ENCODE measurements around the gene CALN1. TPM values are rescaled to one million over a fixed set of nuclear protein-coding genes. Genes with fewer than 3 reads are reported as not detected.

Gene CALN1
- total RNA-seq, 1 experiment from 2014 or later = not detected

GRCh38 chr7:72403458-72404076 is 8.6 kb downstream of the CALN1 start:
- Mint-ChIP-seq H3K9me3 (ENCODE audit: unreplicated experiment) (peaks cover 8% of the 10 kb centered on the region), H3K27me3 (ENCODE audit: insufficient read depth, unreplicated experiment) (peaks cover 4% of the 10 kb centered on the region), H3K4me1 (ENCODE audit: low read depth, unreplicated experiment) (peaks cover 7% of the 10 kb centered on the region), H3K36me3 (ENCODE audit: insufficient read depth, unreplicated experiment) (no peaks in the 10 kb centered on the region), H3K4me3 (ENCODE audit: unreplicated experiment) (no peak overlapping the region), H3K27ac (ENCODE audit: unreplicated experiment) (no peak overlapping the region)
- intact Hi-C loops (cut with micrococcal nuclease; ENCODE audit: unreplicated experiment) = no loop called here
- no TSS peak for BruUV-seq (replicated peaks)
- ChIA-PET POLR2A (no interaction called here), CTCF (no interaction called here)
- Histone ChIP-seq H3K36me3 (ENCODE audit: control insufficient read depth, insufficient read depth, low read length) (no peaks in the 10 kb centered on the region), H3K27me3 (replicated peaks; ENCODE audit: control insufficient read depth, insufficient read depth, low read length) (no peaks in the 10 kb centered on the region), H3K4me1 (no peaks in the 10 kb centered on the region), H3K4me3 (ENCODE audit: low read depth, low read length) (no peak overlapping the region), H3K9me3 (no peaks in the 10 kb centered on the region)
- no peak for TF ChIP-seq CTCF (IDR thresholded peaks at IDR 0.05; ENCODE audit: insufficient read depth in 1 of 2, low read depth in 1 of 2, low read length in 1 of 2, severe bottlenecking in 1 of 2, unreplicated experiment in 1 of 2)
- DNase-seq = no peak

DNA sequence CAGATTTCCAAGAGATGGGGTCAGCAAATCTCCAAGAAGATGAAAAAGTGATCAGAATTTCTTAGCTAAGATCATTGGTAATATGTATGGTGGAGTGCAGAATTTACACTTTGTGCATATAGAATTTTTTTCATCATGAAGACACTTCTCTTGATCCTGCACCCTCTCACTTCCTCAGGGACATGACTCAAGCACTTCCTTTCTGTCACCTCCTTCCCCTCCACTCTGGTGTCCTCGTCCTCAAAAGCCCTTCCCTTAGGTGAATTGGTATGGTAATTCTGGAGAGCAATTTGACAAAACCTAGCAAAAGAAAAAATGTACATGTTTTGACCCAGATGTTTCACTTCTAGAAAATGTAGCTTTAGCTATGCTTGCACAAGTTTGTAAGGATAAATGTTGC is 18.1 kb downstream of the CALN1 start:
- H3K36me3 Mint-ChIP-seq (ENCODE audit: insufficient read depth, unreplicated experiment) = no peaks in the 10 kb centered on the region
- Histone ChIP-seq H3K4me1 (no peaks in the 10 kb centered on the region), H3K9me3 (no peaks in the 10 kb centered on the region), H3K27me3 (replicated peaks; ENCODE audit: control insufficient read depth, insufficient read depth, low read length) (no peaks in the 10 kb centered on the region; the same call in 1 of the 2 replicates), H3K36me3 (ENCODE audit: control insufficient read depth, insufficient read depth, low read length) (no peaks in the 10 kb centered on the region), H3K4me3 (ENCODE audit: low read depth, low read length) (no peak overlapping the region)
- BruUV-seq (replicated peaks) = no TSS peak
- no peaks in the 10 kb centered on the region for H3K9me3 Mint-ChIP-seq (ENCODE audit: unreplicated experiment)
- TF ChIP-seq CTCF (IDR thresholded peaks at IDR 0.05; ENCODE audit: insufficient read depth in 1 of 2, low read depth in 1 of 2, low read length in 1 of 2, severe bottlenecking in 1 of 2, unreplicated experiment in 1 of 2) = no peak
- no peaks in the 10 kb centered on the region for H3K4me1 Mint-ChIP-seq (ENCODE audit: low read depth, unreplicated experiment)
- intact Hi-C loops (cut with micrococcal nuclease; ENCODE audit: unreplicated experiment) = no loop called here
- CTCF ChIA-PET = no interaction called here
- POLR2A ChIA-PET = no interaction called here
- no peak for DNase-seq
- no peak overlapping the region for H3K27ac Mint-ChIP-seq (ENCODE audit: unreplicated experiment)
- no peak overlapping the region for H3K4me3 Mint-ChIP-seq (ENCODE audit: unreplicated experiment)
- peaks cover 14% of the 10 kb centered on the region for H3K27me3 Mint-ChIP-seq (ENCODE audit: insufficient read depth, unreplicated experiment)

DNA sequence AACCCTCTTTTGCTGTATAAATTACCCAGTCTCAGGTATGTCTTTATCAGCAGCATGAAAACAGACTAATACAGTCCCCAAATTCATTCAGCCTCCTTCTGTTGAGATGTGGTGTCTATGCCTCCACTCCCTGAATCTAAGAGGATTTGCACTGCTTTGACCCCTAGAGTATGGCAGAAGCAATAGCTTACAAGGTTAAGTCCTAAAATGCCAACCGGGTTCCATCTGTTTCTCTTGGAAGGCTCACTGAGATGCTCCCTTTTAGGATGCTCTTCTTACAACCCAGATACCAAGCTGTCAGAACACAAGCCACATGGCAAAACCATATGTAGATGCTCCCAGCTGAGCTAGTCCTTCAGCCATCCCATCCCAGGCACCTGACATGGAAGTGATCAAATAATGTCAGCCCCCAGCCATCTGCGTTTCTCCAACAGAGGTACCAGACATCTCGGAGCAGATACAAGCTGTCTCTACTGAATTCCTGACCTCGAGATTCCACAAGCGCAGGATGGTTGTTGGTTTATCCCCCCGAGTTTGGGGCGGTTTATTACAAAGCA is 20.2 kb downstream of the CALN1 start:
- POLR2A ChIA-PET = no interaction called here
- TF ChIP-seq CTCF (IDR thresholded peaks at IDR 0.05; ENCODE audit: insufficient read depth in 1 of 2, low read depth in 1 of 2, low read length in 1 of 2, severe bottlenecking in 1 of 2, unreplicated experiment in 1 of 2) = no peak

More for the DNA sequence above, 20.2 kb downstream of the CALN1 start:
- no peak overlapping the region for H3K4me3 Mint-ChIP-seq (ENCODE audit: unreplicated experiment)
- H3K27ac Mint-ChIP-seq (ENCODE audit: unreplicated experiment) = no peak overlapping the region
- no peaks in the 10 kb centered on the region for H3K36me3 Mint-ChIP-seq (ENCODE audit: insufficient read depth, unreplicated experiment)
- H3K36me3 ChIP-seq (ENCODE audit: control insufficient read depth, insufficient read depth, low read length) = no peaks in the 10 kb centered on the region
- H3K9me3 ChIP-seq = no peaks in the 10 kb centered on the region
- BruUV-seq (replicated peaks) = no TSS peak
- no peaks in the 10 kb centered on the region for H3K4me1 Mint-ChIP-seq (ENCODE audit: low read depth, unreplicated experiment)
- H3K27me3 ChIP-seq (replicated peaks; ENCODE audit: control insufficient read depth, insufficient read depth, low read length) = no peaks in the 10 kb centered on the region; the same call in 1 of the 2 replicates
- H3K4me3 ChIP-seq (ENCODE audit: low read depth, low read length) = no peak overlapping the region
- intact Hi-C loops (cut with micrococcal nuclease; ENCODE audit: unreplicated experiment) = no loop called here
- H3K9me3 Mint-ChIP-seq (ENCODE audit: unreplicated experiment) = no peaks in the 10 kb centered on the region
- no peak for DNase-seq
- H3K27me3 Mint-ChIP-seq (ENCODE audit: insufficient read depth, unreplicated experiment) = peaks cover 19% of the 10 kb centered on the region
- CTCF ChIA-PET = no interaction called here
- H3K4me1 ChIP-seq = no peaks in the 10 kb centered on the region

All from Caco-2 (cell line).